Activated CD4-positive, alpha-beta T cell treated with anti-CD3 and anti-CD28 coated beads, Interleukin-2, amount 50 U/mL, for 4 hours (primary cell): ENCODE measurements around the gene EPB41.
"Not testable (repeated sequence)": the region's sequence is repeated elsewhere in the genome, so short reads cannot be mapped to it uniquely, and the experiment has no call there.

Experiments
- DNase-seq, 2 experiments: peaks; one replicate each; pipeline ENCODE4 v3.0.0-alpha.2; 2020

Gene EPB41

DNA sequence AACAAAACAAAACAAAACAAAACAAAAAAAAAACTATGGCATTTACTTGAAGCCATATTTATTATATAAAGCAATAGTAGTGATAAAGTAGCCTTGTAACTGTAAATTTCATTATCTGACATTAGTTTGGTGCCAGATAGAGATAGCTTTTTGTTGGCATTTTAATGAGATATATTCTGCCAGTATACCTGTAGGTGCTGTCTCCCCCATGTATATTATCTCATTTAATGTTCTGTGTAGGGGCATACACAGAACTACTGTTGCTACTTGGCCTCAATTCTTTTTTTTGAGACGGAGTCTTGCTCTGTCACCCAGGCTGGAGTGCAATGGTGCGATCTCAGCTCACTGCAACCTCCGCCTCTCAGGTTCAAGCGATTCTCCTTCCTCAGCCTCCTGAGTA, 141.9 kb downstream of the EPB41 start:
- DNase-seq: no peak

DNA sequence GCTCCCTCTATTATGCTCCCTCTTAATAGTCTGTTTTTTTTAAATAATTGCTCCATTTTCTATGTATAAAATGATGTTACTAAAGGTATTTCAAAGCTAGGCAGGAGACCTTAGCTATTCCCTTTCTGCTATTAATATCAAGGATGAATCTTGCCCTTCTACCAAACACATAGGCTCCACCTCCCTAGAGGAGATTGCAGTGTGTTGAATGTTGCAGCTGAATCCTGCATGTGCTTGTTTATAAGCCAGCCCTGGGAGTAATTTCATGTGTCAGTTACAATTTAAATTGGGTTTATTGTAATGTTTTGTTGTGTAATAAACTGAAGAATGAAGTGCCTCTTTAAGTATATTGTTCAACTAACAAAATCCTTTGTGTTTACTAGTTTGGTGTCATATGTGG, 143.3 kb downstream of the EPB41 start:
- no peak for DNase-seq

DNA sequence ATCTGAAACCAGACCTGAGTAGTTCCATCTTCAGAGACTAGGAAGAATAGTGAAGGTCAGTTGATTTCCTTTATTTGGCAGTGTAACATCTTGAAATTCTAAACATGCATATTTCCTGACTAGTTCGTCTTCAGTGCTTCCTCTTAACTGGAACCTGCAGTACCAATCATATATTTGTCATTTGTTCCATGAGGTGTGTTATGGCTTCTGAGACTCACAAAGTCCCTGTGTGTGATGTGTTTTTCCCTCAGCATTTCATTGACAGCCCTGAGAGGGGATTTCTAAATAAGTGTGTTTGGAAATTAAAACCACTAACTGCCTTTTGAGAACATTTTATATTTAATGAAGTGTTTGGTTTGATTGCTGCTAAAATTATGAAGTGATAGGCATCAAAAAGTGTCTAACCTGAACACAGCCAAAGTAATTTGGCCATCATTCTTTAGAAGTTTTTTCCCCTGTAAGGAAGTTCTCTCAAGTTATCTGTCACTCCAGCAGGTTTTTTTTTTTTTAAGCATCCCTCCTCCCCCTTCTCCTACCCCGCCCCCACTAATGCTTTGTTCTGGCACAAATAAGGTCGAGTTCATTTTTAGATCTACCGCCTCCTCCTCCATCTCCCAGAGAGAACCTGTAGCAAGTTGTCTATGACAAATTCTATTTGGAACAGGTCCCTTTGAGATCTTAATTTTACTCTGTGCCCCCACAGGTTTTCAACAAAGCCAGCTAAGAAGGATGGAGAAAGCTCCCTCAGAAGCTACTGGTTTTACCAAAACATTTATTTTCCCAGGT, 148.0 kb downstream of the EPB41 start:
- peak; percentile 8 to 16 for DNase-seq

DNA sequence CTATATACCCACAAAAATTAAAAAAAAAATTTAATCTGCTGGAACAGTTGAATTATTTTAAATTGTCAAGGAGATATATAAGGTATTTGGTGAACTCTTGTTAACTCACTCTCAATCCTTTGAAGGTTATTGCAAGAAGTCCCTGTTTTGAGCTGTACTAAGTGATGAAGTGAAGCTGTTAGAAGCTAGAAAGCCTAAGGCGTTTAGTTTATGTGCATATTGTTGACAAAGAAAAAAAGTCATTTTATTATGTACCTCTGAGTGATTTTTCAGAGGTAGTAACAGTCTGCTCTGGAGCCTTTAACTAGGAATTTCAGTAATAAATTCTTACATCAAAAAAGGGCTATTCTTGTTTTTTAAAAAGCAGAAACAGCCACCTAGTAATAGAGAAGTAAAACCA, 149.7 kb downstream of the EPB41 start:
- no peak for DNase-seq

DNA sequence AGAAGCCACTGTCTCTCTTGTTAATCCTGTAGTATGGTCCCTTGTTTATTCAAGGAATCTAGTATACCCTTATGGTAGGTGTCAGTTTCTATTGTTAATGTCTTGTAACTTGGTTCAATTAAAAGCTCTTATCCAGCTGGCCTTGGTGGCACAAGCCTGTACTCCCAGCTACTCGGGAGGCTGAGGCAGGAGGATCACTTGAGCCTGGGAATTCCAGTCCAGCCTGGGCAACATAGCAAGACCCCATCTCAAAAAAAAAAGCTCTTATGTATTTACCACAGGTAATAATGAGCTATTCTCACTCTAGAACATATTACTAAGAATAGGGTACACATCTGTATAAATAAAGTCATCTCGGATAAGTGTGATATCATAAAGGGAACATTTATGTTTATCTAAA, 162.8 kb downstream of the EPB41 start:
- DNase-seq: no peak

DNA sequence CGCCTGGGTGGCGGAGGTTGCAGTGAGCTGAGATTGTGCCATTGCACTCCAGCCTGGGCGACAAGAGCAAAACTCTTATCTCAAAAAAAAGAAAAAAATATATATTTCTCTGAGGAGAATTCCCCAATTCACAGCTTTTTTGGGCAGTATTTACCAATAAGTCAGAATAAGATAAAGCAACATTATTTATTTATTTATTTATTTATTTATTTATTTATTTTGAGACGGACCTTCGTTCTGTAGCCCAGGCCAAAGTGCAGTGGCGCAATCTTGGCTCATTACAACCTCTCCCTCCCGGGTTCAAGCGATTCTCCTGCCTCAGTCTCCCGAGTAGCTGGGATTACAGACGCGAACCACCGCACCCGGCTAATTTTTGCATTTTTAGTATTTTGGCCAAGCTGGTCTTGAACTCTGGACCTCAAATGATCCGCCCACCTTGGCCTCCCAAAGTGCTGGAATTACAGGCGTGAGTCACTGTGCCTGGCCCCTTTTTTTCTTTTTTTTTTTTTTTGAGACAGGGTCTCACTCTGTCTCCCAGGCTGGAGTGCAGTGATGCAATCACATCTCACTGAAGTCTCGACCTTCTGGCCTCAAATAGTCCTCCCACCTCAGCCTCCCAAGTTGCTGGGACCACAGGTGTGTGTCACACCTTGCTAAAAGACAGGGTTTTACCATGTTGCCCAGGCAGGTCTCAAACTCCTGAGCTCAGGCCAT, 165.7 kb downstream of the EPB41 start:
- DNase-seq: not testable (repeated sequence)

DNA sequence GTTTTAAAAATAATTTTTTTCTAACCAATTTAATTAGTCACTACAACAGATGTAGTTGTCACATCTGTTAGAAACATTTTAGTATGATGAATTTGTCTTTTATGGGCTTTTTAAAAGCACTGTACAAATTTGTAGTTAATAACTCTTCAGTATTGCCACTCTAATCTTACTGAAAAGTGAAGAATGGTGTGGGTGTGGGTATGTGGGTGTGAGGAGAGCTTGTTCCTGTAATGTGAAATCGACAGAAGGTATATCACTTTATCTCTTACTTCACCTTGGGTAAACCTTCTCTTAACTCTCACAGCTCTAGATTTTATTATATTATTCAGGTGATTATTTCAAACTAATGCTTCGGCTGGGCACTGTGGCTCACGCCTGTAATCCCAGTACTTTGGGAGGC, 166.8 kb downstream of the EPB41 start:
- DNase-seq: no peak

DNA sequence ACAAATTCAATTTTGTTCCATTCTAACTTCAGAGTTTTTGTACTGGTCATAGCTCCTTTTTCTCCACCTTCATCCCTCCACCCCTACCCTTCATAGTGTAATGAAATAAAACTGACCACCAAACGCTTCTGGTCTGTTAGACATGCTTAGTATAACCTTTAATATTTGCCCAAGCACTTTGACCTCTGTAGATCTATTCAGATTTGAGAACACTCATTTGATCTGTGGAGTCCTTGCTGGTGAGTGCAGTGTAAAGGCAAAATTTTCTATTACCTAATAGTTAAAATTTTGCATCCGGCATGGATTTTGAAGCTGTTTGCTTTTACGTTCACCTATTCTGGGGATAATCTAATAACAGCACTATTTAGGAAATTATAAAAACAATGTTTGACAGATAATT, 168.2 kb downstream of the EPB41 start:
- DNase-seq: no peak

DNA sequence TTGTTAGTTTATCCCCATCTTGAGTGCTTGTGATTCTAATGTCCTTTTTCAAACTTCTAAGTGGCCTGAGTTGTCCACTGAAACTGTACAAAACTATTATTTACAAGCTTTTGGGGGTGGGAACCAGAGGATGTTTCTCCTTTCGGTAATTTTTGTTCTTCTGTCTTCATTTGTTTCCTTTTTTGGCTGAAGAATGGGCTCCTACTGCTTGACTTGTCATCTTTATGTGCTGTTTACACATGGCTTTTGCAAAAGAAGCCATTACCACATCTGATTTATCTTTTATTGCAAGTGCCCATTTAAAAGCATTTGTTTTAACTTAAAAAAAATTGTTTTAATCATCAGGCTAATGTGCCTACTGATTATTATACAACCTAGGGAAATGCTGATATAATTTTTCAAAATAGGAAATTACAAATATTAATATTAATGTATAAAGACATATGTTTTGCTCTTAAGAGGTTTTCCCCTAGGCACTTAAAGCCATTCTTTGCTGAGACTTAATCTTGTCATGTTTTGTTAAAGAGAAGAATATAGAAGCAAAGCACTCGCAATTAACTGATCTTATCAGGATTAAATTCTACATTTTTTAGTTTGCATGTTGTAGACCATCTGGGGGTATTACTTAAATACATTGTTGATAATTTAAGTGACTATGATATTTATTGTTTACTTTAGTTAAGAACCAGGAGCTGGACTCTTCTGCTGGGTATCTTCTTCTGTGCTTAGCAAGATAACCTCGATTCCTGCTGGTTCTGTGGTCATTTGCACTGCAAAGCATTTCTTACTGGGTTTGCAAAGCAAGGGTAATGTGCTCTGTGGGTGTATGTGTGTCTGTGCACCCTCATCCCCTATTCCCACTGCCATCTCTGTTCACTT, 169.2 kb downstream of the EPB41 start:
- DNase-seq: no peak

DNA sequence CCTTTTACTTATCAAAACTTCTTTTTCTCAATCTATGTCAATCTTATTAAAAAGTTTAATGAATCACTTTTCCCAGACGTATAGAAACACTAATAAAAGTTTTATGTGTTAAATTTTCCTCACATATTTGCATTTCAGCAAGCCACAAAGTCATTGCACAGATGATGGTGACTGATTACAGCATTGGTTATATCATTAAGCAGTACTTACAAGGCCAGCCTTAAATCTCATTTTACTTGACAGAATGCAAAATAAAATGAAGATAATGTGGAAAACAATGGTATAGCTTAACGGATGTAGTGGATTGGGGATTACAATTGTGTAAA, 169.8 kb downstream of the EPB41 start:
- no peak for DNase-seq

DNA sequence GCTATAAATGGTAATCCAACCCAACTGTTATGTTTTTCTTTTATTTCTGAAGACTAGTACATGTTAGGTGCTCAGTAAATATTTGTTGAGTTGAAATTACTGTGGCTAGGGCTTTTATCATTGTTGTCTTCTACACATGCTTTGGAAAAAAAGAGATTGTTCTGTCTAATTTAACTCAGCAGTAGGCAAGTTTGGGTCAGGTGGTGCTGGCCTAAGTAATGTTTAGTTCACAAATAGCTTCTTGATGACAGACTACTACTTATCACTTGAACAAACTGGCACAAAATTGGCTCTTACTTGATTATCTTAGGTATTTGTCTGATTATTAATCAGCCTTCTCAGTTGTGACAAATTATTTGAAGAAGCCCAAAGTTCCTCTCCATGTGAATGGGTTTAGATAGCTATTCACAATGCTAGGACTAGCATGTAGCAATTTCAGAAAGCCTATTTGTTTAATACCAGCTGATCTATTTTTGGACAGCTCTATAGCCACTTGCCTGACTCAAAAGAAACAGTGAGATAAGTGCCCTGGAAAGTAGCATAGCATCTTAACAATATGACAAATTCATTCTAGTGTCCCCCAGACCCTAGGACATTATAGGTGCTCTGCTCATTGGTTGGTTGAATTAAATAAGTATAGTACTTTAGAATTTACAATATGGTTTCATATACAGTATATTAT, 176.7 kb downstream of the EPB41 start:
- DNase-seq: no peak

DNA sequence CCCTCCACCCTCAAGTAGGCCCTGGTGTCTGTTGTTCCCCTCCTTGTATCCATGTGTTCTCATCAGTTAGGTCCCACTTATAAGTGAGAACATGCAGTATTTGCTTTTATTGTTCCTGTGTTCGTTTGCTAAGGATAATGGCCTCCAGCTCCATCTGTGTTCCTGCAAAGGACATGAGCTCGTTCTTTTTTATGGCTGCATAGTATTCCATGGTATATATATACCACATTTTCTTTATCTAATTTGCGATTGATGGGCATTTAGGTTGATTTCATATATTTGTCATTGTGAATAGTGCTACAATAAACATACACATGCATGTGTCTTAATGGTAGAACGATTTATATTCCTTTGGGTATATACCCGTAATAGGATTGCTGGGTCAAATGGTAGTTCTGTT, 178.3 kb downstream of the EPB41 start:
- DNase-seq: not testable (repeated sequence)

DNA sequence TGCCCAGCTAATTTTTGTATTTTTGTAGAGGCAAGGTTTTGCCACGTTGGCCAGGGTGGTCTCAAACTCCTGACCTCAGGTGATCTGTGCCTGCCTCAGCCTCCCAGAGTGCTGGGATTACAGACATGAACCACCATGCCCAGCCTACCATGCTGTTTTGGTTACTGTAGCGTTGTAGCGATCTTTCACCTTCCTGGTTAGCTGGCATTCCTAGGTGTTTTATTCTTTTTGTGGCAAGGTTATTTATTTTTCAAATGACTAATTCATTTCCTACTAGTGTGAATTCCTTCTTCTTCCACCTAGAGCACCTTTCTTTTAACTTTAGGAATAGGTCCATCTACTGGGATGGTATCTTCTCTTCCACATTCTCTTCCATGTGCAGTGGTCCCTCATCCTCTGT, 180.1 kb downstream of the EPB41 start:
- DNase-seq: no peak

DNA sequence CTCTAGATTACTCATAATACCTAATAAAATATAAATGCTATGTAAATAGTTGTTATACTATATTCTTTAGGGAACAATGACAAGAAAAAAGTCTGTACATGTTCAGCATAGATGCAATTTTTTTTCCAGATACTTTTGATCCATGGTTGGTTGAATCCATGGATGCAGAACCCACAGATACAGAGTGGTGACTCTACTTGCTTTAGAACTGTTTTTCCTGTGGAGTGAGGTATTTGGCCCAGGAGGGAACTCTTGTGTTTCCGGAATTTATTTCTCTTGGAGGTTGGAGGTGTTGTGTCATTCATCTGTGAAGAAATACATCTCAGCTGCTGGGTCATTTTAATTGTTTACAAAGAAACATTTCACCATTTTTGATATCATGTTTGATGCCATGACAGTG, 180.6 kb downstream of the EPB41 start:
- no peak for DNase-seq

DNA sequence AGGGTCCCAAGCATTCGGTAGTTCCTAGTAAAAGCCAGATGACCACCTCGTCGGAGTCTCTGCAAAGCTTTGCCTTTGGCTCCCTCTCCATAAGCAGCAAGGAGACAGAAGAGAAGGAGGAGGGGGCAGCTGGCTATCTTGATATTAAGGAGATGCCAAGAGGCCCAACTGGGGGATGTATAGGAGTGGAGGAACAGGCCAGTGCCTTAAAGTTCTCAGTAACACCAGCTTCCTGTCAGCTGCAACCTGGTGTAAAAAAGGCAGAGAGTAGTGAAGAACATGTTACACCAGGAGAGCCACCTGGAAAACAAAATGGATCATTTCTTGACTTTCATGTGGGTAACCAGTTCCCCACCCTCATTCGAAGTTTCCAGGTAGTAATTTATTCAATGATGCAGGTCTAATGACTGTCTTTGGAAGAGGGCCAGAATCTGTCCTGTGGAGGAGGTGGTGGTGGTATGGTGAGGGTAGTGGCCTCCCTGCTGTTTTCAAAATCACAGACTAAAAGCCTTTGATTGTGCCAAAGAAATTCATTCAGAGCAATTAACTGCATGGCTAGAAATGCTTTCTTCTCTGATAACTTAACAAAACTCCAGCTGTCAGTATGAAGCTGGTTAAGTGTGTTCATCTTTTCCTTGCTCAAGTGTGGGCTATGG, 182.0 kb downstream of the EPB41 start:
- no peak for DNase-seq

DNA sequence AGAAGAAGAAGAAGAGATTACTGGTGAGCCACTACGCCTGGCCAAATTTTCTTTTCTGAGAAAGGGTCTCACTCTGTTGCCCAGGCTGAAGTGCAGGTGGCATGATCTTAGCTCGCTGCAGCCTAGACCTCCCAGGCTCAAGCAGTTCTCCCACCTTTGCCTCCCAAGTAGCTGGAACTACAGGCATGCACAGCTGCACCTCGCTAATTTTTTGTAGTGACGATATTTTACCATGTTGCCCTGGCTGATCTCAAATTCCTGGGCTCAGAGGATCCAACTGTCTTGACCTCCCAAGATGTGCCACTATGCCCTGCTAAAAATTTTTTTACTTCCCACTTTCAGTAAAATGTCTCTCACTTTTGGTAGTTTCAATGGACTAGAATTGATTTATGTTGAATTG, 184.9 kb downstream of the EPB41 start:
- DNase-seq: no peak

DNA sequence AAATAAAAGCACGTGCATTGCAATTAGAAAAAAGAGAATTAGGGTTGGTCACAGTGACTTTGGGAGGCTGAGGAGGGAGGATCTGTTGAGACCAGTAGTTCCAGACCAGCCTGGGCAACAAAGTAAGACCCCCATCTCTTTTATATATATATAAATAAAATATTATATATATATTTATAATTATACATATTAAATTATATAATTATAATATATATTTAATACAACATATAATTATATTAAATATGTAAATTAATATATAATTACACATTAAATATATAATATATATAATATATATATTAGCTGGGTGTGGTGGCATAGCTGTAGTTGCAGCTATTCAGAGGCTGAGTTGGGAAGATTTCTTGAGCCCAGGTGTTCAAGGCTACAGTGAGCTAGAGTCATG, 186.1 kb downstream of the EPB41 start:
- DNase-seq: no peak

DNA sequence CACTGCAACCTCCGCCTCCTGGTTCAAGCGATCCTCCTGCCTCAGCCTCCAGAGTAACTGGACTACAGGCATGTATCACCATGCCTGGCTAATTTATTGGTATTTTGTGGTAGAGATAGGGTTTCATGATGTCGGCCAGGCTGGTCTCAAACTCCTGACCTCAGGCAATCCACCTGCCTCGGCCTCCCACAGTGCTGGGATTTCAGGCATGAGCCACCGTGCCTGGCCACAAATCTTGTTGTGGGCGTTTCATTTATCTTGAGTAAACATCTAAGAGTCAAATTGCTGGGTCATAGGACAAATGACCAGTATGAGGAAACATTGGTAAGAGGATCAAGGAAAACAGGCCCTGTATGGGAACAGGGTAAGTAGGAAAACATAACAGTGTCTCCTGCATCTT, 191.5 kb downstream of the EPB41 start:
- no peak for DNase-seq

DNA sequence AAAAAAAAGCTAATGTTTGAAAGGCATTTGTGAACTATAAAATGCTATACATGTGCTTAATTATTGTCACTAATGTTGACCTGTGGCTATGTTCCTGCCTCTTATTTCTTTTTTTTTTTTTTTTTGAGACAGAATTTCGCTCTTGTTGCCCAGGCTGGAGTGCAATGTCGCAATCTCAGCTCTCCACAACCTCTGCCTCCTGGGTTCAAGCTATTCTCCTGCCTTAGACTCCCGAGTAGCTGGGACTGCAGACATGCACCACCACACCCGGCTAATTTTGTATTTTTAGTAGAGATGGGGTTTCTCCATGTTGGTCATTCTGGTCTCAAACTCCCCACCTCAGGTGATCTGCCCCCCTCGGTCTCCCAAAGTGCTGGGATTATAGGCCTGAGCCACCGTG, 193.7 kb downstream of the EPB41 start:
- DNase-seq: not testable (repeated sequence)

DNA sequence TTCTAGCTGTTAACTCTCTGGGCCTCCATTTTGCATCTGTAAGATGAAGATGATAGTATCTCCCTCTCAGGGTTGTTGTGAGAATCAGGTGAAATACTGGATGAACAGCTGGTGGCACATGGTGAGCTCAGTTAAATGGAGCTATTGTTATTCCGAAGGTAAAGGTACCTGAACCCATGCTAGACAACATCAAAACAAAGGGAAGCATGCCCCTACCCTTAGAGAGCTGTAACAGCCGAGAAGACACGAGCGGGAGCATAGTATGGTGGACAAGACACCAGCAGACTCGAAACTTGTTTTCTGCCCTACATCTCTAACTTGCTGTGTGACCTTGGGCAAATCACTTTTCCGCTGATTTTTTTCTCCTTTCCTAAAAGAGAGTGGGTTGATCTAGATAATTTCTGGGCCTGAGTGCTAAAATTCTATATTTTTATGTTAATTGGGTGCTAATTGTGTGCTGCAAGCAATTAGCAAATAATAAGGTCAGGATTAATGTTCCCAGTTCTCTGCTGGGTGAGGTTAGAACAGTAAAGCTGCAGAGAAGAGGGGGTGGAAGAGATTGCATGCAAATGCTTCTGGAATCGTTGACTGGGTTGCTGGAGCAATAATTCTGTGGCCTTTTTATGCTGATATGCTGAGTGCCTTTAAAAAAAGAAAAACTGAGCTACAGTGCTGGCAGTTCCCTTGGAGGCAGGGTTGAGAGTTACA, 198.5 kb downstream of the EPB41 start:
- DNase-seq: no peak

DNA sequence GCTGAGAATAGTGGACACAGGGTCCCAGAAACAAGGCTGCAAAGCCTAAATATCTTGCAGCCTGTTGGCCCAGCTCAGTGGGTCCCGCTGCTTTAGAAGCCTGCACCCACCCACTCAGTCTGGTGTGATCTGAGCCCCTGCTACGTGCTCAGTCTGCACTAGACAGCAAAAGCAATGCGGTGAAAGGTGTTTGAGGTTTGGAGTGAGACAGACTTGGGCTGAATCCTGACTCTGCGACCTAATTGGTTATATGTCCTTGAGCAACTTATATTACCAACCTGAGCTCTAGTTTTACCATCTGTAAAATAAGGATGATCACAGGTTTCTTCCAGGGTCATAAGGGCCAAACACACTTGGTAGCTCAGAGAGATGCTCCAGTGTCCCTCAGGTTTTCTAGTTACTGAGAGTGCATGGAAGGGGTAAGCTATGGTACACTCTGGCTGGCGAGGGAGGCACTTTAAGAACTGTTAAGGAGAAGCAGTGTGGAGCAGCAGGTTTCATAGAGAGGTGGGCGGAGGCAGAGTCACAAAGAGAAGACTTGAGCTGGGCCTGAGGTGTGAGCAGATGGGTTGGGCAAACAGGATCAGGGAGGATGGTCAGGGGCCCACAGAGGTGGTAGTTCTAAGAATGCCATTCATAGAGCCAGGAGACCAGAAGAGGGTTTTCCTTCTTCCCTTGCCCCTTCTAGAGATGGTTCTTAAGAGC, 199.2 kb downstream of the EPB41 start:
- DNase-seq: no peak
